Choroid plexus epithelial cell (primary cell): ENCODE measurements around the gene NTF4.

Source experiments
- DNase-seq: peaks from one replicate; pipeline ENCODE4 v3.0.0-alpha.2; 2010; ENCODE audit warnings: low read depth
- H3K4me3 ChIP-seq: 2 replicates; pipeline ENCODE4 v1.5.1; 2011; ENCODE audit warnings: low read depth, mild to moderate bottlenecking, control low read depth, low read length, moderate library complexity
- CTCF ChIP-seq: conservative IDR thresholded peaks from 2 replicates; pipeline ENCODE4 v1.5.1; 2011; ENCODE audit warnings: low read depth, mild to moderate bottlenecking, control low read depth, inconsistent platforms, low read length, moderate library complexity

Gene NTF4

GRCh38 chr19:49014870-49015255 lies 49.8 kb downstream of the NTF4 start:
- TF ChIP-seq CTCF, result no peak
- no peak for DNase-seq
- H3K4me3 ChIP-seq, result no peak overlapping the region

- no peak for TF ChIP-seq CTCF
- no peak for DNase-seq
- H3K4me3 ChIP-seq, result no peak overlapping the region
These were observed 50.3 kb downstream of the NTF4 start for GRCh38 chr19:49014123-49014869.

- no peak overlapping the region for H3K4me3 ChIP-seq
- TF ChIP-seq CTCF, result no peak
- DNase-seq, result no peak
These were observed 53.4 kb downstream of the NTF4 start for GRCh38 chr19:49011194-49011593.
